GM21737 (cell line): ENCODE results near the gene PLXNA4.

Experiments
- ATAC-seq: cut with Tn5 transposase; IDR thresholded peaks from one replicate; pipeline ENCODE4 v1.9.1; 2021; ENCODE audit warnings: mild to moderate bottlenecking, moderate library complexity; ENCODE audit not compliant: unreplicated experiment

Gene PLXNA4

DNA sequence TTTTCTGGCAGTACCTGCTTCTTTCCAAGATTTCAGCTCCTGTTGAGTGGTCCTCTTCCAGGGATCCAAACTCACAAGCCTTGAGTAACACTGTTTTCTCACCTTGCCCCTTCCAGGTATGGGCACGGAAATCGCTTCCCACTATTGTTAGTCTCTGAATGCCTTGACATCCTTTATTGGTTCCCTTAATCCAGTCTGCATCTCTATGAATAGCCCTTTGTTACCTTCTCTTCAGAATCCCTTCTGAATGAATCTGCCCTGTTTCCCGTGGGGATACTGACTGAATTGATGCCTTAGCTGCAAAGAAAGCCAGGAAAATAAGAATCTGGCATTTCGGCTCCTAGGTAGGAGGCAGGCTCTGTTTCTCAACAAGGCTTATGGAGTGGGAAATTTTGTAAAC, 467.7 kb downstream of the PLXNA4 start:
- no peak for ATAC-seq

DNA sequence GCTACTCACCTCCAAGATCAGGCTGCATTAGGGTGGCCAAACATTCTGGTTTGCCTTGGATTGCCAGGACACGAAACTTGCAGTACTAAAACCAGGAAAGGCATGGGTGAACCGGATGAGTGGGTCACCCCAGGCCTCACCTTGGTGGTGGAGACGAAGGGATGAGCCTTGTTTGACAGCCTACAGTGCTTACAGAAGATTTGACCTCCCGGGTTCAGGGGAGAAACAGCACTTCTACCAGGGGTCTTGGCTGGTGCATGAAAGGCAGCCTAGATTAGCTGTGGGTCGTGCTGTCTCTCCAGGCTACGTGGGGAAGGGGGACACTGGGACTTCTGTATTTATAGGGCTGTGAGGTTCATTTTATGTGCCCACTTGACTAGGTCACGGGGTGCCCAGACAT, 469.8 kb downstream of the PLXNA4 start:
- no peak for ATAC-seq

DNA sequence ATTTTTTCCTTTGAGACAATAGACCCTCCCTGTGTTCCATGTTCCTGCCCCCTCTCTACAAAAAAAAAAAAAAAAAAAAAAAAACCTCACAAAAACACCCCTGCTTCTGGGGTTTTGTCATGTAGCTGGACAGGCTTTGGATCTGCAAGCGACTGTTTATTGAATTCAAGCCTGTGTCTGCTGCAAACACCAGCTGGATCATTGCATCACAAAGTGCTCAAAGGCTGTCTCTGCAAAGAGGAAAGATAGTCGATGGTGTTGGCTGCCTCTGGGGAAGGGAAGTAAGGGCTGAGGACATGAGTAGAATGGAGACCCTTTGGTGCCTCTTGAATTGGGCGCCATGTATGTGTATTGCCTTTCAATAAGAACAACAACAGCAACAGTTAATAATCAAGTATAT, 471.2 kb downstream of the PLXNA4 start:
- no peak for ATAC-seq

DNA sequence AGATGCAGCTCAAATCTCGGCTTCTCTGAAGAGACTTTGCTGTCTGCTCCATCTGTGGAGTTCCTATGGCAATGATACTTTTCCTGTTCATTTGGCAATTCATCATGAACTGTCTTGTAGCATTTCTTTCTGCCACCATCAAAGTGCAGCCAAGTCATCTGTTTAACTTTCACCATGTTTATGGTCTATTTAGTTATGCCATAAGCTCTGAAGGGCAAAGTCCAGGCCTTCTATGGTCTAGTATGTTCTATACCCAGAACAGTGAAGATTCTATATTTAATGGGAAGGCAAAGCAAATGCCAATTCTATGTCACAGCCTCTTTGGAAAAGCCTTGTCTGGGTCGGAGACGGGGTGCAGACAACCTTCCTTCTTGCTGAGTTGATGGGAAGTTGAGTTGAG, 472.6 kb downstream of the PLXNA4 start:
- ATAC-seq = no peak

DNA sequence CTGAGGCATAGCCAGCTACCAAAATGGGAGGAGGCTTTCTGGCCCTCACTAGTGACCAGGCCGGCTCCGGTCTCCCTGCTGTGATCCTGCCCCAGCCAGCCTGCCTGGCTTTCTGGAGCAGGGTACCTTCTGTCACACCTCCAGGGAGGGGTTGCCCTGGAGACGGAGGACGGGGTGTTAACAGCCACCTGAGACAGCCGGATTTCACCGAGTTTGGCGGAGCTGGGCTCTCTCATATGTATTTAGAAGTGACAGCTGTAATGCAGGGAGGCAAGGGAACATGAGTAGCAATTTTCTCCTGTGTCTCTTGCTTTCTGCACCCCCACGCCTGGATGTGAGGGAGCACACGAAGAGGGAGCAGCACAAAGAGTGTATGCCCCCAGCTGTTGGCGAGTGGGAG, 473.3 kb downstream of the PLXNA4 start:
- no peak for ATAC-seq

DNA sequence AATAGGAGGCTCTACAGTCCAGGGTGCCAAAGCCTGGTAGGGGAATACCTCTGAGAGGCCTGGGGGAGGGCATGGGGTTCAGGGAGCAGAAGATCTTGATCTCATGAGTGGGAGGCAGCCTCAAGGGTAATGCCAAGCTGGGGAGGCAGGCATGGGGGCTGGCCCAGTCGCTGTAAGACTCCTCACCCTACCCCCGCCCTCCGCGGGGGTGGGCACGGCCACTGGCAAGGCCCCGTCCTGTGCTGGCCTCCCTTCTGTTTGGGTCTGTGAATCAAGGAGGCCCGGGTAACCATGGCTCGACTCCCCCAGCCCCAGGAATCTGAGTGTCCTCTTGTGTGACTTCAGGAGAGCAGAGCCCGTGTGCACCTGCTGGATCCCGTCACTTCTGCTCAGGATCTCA, 473.9 kb downstream of the PLXNA4 start:
- ATAC-seq = no peak

DNA sequence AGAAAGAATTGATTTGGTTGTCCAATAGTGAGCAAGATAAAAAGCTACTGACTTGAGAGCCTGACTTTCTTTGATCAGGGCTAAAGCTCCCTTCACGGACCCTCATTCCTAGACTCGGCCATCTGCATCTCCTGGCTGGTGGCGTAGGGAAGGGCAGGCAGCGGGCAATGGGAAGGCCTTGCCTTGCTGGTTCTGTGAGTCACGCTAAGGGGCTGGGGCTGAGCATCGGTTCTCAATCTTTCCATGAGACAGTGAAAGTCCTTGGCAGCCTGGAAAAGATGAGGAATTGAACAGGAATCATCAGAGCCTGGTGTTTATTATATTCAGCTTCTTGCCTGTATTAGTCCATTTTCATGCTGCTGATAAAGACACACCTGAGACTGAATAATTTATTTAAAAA, 475.3 kb downstream of the PLXNA4 start:
- ATAC-seq = no peak

DNA sequence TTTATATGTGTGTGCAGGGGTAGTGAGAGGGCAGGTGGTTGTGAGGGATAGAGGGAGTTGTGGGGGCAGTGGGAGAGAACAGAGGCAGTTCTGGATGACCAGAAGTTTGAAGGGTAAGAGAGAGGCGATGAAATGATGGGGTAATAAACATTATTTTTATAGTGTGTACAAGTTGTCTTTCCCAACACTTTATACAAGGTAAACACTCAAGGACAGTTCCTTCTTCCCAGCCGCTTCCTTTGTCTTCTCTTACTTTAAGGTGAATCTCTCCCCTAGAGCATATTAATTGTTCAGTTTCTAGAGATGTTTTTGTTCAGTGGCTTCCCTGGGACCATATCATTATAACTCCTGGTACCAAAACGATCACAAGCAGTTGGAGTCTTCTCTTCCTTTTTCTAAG, 475.8 kb downstream of the PLXNA4 start:
- no peak for ATAC-seq

DNA sequence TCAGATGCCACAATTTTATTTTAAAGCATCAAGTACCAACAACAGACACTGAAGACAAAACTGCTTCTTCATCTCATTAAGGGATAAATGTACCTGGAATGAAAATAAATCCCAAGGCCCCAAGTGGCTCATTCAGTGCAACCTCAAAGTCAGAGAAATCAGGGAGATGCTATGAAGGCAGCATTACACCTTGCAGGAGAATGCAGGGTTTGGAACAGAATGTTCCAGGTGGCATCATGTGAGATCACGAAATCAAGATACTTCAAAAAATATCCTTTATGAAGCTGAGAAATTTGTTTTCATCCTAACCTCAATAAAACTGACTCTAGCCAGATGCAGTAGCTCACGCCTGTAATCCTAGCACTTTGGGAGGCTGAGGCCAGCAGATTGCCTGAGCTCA, 477.1 kb downstream of the PLXNA4 start:
- no peak for ATAC-seq

DNA sequence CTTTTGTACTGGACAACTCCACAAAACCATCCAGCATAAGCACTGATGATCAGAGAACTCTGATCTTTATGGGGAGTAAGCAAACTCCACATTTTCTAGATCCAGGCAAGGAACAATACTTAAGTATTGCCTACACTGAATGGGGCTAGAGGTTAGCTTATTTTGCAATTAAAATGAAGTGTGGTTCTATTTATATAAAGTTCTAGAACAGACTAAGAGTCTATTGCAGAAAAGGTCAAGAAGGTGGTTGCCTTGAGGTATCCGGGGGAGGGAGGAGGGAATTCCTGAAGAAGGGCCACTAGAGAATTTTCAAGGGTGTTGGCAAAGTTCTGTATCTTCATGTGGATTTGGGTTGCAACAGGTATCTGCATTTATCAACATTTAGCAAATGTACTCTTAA, 477.9 kb downstream of the PLXNA4 start:
- ATAC-seq = no peak

DNA sequence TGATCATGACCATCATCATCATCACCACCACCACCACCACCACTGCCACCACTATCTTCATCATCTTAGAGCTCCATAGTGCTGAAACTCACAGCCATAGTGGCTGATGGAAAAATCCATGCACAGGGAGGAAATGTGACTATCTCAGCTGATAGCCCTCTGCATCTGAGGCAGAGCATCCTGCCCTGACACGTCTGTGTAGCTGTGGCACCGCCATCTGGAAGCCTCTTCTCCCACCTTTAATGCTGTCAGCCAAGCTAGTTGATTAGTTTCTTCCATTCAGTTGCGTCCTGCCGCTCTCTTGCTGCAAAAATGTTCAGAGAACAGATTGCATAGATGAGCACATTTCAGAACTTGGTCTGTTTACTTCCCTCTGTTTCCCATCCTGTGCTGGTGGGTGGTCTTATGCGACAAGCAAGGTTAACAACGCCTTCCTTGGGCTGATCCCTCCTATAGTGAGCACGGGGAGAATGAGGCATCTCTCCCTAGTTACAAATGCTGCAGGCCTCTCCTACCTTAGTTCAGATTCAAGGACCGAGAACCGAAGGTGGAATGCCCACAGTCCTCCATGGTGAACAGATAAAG, 478.6 kb downstream of the PLXNA4 start:
- no peak for ATAC-seq

DNA sequence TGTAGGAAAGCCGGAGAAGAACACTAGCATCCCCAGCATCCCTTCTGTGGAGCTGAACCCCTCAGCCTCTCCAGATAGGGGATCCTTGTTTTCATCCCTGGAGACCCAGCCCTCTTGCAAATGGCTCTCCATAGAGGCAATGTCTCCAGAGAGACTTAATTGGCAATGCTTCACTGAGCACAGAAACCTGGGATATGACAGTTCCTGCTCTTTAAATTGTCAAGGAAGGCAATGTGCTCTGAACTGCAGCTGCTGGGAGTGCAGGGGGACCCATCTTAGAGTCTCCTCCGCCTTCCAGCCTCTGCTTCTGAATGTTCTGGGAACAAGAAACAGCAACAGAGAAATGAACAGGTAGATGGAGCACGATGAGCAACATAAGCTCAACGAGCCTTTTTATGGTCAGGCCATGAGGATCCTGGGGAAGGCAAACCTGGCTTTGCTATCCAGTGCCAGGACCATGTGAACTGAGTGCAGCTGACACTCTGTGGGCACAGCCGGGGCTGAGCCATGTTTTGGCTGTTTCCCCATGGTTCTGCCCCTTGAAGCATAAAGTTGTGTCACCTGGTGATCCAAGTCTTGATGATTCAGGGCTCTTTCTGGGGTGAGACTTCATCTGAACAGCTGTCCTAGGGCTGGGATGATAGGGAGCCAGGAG, 481.0 kb downstream of the PLXNA4 start:
- no peak for ATAC-seq

DNA sequence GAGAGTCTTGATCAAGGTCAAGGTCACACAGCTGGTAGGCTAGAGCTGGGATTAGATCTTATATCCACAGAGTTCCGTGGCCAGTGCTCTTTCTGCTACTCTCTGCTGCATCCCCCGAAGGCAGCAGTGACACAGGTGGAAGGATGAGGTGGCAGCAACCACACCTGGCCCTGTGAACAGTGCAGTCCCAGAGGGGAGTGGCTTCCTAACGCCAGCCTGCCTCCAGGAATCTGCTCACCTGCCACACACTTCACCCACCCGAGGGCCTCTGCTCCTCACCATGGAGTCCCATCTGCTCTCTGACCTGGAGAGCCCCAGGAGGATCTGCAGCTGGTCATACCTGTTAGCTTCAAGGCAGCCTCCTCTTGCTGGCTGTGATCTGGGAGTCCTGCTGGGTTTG, 484.2 kb downstream of the PLXNA4 start:
- no peak for ATAC-seq

DNA sequence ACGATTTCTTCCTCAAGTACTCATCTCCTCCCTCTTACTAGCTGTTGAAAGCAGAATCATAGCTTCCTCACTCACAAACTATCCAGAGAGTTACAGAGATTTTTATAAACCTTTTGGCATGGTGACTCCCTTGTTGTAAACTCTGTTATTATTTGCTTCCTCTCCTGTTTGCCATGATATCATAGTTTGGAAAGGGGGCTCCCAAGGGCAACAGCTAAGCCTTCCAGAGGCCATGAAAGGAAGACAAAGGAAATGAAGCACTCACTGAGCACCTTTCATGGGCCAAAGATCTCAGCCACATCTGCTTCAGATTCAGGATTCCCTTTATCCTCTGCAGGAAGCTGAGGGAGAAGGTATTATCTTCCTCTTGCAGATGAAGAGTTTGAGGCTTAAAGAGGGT, 484.6 kb downstream of the PLXNA4 start:
- ATAC-seq = no peak

DNA sequence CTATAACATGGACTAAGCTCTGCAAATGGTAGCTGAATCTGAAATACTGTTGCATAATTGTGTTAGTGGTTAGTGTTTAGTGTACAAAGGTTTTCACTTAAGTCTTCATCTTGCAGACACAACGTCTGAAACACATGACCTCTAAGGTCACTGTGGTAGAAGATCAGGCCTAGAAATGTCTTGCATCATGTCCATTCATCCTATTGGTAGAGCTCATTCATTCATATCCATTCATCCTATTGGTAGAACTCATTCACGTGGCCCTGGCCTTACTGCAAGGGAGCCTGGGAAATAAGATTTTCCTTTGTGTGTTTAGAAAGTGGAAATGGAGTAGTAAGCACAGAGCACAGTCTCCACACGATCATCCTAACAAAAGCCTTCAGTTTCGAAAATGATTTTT, 485.8 kb downstream of the PLXNA4 start:
- ATAC-seq = no peak

DNA sequence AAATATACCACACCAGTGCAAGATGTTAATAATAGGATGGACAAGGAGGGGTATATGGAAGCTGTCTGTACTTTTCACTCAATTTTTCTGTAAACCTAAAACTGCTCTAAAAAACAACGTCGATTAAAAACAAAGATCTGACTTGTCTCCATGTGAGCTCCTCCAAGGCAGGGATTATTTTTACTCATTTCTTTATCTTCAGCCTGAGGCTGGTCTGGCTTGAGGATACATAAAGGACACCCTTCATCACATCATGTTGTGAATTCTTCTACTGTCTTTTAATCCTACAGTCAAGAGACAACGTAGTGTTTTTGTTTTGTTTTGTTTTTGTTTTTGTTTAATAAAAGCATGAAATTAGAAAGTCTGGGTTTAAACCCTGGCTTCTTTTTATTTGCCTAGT, 486.9 kb downstream of the PLXNA4 start:
- ATAC-seq = no peak

DNA sequence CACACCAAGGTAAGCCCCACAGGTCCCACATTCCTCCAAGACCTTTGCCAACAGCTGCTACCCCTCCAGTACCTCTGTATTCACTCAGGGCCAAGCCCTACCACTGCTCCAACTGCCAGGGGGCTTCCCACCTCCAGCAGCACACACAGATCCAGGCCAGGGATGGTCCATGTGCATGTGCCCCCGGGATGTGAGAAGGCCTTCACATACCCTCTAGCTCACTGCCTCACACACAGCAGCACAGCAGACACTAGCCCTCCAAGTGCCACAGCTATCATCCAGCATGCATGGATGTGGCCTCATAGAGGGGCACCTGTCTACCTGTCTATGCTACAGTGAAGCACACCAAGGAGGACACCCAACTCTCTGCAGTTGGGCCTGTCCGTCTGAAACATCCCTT, 488.8 kb downstream of the PLXNA4 start:
- no peak for ATAC-seq

DNA sequence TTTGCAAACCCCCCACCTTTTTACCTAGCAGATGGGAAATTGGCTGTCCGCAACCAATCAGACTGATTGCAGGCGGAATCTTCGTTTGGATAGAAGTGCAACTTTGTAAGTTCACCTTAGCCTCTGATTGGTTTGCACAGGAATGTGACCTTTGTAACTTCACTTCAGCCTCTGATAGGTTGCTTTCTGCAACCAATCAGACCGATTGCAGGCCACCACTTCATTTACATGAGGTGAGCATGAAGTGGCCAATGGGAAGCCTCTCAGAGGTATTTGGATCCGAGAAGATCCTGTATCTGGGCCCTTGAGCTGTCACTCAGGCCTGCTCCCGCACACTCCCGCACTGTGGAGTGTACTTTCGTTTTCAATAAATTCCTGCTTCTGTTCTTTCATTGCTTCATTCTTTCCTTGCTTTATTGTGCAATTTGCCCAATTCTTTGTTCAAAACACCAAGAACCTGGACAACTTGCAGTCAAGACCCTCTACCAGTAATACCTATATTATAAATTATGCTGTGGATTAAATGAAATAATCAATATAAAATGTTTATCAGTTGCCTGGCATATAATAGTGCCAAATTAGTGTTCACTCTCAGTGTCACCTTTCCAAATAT, 491.4 kb downstream of the PLXNA4 start:
- ATAC-seq = no peak

DNA sequence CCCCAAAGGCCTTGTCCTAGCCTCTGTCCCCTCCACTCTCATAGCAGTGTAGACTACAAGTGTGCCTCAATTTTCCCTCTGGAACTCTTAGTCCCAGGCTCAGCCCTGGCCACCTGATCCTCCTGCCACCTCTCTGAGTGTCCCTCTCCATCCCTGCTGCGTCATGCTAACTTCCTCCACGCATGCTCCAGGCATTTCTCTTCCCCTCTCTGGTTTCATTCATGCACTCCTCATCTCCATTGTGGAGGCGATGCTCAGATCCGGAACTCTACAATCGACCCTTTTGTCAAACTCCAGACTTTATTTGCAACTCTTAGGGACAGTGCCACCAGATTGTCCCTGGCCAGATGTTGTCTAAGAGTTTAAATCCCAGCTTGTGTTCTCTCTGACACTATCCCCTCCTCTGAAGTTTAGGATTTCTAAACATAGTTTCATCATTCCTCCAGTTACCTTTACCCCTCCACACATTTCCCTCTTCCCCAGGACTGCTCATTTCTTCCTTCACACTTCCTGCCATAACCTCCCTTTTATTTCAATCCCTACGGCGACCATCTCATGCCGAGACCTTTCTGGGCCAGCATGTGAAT, 492.6 kb downstream of the PLXNA4 start:
- no peak for ATAC-seq

DNA sequence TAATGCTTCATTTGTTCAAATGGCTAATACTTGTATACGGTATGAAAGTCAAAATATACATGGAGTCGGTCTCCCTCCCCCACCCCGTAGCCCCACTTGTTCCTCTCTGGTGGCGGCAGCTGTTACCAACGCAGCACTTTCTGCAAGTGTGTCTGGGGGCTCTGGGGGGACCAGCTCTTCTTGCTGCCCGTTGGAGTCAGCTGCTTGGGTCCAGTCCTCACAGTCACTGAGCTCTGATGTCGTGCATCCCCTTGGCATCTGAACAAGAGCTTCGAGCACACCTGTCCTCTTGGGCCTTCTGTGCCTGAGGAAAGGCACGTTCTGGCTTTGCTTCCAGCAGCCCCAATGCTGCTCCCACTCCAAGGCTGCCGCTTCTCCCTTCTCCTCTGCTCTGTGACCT, 493.1 kb downstream of the PLXNA4 start:
- ATAC-seq = no peak

DNA sequence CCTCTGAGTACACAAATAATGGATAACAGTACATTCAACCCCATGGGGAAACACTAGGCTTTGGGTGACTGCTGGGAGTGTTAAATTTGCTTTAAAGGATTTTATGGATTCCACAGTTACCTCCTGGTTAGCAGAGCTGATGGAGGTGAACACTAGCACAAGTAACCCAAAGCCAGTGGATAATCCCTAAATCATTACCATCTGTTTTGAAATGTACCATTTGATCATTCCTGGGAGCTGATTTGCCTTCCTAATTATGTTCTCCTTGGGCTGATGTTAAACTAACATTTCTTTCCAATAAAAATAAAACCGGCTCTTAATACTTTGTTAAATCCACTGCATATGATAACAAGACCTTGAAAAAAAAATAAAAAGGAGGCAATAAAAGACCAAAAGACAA, 493.9 kb downstream of the PLXNA4 start:
- no peak for ATAC-seq

DNA sequence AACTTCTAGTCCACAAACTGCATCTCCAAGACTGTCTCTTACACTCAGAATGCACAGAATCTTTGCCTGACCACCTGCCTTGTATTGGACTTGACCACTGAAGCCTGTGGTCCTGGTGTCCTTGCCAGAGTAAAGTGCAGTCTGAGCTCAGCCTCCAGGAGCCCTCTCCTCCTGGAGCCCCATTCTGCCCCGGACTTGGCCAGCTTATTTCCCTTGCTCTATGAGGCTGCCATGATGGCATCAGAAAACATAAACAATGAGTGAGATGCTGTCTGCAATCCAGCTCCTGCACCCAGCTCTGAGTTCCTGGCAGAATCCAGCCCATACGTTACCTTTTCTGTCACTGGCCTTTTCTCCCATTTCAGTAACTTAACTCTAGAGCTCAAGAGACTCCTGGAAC, 494.6 kb downstream of the PLXNA4 start:
- ATAC-seq = no peak
